HG02642 (cell line): ENCODE data around the gene ADGRL3.

ENCODE experiments used
- ATAC-seq: cut with Tn5 transposase; IDR thresholded peaks from one replicate; pipeline ENCODE4 v1.9.1; 2021; ENCODE audit warnings: mild to moderate bottlenecking; ENCODE audit not compliant: unreplicated experiment, poor library complexity

ADGRL3 gene

DNA sequence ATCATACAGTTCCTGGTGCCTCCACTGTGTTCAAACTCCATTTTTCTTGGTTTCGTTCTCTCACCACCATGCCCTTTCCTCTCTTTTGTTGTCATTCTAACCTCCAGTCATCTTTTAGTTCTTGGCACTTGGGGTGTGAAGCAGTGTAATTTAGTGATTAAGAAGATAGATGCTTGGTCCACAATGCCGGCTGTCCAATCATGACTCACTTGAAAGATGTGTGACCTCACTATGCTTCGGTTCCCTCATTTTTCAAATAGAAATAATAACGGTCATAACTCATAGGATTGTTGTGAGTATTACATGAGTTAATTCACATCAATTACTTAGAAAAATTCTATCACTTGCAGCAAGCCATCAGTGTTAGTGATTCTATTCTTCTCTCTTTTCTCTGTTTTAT, 327.8 kb downstream of the ADGRL3 start:
- no peak for ATAC-seq

DNA sequence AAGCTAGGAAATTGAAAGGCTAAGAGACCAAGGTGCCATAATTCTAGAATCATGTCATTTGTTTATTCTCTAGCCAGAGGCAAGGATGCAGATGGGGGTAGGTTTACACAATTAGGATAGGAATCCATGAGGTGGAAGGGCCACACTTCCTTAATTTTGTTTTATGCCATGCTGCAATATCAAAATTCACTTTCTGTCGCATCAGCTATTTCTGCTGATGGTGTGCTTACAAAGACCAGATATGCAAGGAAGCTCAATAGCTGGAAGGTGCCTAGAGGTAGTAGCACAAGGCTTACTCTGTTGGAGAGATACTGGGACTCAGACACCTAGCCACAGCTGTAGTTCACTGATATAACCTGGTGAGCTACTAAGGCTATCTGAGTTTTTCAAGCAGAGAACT, 328.5 kb downstream of the ADGRL3 start:
- no peak for ATAC-seq

DNA sequence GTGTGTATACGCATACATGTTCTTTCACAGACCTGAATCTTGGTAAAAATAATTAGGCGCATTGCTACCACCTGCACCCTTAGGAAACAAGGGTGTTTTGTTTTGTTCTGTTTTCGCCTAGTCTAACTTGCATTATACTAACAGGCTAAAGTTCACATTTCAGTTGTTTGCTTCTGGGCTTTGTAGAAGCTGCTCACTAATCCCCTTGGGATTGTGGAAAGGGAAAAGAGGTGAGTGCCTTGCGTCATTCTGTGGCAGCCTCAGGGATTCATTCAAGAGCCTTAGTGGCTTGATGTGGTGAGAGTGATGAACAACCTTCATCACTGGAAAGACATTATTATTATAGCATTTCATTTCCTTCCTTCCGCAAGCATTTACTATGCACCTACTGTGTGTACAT, 331.1 kb downstream of the ADGRL3 start:
- no peak for ATAC-seq

DNA sequence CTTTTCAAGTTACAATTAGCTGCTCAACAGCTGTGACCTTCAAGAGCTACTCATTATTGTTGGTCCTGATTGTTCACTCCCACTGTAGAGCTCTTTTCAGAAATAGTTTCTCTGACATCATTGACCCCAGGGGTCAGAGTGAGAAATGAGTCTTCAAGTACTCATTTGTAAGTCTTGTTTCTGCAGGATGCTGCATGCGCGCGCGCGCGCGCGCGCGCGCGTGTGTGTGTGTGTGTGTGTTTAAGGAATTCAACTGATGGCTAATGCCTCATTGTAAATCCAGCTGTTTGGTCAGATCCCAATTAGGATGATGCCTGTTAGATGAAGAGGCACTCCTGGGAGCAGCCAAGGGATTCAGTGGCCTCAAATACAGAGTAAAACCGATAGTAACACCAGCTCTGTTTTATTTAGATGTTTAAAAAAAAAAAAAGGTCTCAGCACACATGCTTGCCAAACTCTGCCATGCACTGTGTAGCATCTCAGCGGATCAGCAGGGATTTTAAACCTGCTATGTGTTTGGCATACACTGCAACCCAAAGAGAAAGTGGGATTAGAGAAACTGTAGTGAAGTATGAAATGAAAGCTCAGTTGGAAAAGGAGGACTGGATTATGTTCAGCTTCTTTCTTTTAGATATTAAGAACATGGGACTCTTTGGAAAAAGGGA, 332.3 kb downstream of the ADGRL3 start:
- no peak for ATAC-seq

DNA sequence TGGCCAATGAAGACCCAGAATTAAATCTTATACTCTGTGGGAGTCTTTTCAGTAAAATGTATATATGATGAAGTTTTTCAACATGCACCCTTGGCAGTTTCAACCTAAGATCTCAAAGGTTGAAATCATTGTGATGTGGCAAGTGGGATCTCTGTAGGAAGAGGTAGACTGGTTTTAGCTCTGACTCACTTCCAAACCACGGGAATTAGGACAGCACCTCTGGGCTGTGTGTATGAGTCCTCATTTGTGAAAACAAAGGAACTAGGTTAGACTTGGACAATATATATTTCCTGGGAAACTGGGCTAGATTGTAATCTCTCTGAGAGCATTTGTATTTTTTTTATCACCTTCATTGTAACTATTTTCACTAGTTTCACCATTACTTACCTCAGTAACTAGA, 333.0 kb downstream of the ADGRL3 start:
- no peak for ATAC-seq

DNA sequence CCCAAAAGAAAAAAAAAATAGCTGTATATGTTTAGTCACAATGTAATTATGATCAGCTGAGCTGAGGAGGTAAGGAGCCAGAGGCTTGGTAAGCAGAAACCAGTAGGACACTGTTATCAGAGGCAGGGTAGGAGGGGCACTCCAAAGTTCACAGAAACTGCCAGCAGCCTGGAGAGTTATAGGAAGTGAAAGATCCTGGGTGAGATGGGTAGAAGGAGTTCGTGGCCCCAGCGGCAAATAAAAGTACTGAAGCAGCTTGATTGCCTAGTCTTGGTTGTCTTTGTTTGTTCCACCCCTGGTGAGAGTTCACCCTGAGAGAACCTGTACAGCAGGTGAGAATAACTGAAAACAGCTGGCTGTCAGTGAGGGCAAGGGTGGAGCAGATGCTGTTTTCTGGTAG, 340.8 kb downstream of the ADGRL3 start:
- ATAC-seq: no peak

DNA sequence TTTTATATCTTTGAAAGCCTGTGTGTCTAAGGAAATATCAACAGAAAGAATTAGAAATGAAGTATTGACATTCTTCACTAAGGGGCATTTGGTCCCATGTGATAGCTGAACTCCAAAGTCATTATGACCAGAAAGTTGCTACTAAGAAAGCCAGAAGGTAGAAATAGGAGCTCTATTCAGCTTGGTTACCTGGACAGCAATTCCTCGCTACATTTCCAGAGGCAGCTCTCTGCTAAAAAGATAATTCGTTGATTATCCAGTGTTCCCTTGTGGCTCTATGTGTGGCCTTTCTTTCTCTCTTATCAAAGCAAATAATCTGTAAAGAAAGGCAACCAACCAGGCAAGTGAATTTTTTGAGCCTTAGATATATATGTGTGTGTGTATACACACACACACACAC, 341.3 kb downstream of the ADGRL3 start:
- no peak for ATAC-seq

DNA sequence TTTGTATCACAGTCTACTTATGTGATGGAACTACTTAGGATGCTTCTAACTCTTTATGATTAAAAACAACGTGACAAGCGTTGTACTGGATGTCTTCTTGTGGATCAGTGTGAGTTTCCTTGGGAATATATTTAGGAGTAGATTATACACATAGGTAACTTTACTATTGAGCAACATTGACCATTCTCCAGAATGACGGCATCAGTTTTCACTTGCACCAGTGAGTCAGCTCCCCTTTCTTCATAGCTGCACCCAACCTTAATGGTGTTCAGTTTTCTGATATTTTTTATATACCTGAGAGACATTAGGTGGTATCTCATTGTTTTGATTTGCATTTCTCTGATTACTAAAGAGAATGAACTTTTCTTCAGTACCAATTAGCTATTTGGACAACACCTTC, 343.9 kb downstream of the ADGRL3 start:
- no peak for ATAC-seq

DNA sequence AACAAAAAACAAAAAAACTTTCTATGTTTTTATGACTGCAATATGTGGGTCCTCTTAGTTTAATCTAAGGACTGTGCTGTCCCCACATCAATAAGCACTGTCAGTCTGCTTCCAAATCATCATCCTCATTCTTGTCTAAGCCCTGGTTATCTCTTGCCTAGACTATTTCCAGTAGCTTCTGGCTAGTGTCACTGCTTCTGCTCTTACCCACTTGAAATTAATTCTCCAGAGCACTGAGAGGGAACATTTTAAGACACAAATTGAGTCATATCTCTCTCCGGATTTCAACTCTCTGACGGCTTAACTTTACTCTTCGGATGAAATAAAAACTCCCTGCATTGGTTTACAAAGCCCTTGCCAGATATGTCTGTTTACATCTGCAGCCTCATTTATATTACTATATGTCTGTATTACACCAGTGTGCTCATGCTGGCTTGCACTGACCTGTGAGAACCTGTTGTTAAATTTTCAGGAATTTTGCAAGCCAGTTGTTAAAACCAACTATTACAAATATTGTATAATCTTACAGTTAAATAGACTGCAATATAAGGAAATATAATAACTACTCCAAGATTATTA, 345.9 kb downstream of the ADGRL3 start:
- ATAC-seq: no peak

DNA sequence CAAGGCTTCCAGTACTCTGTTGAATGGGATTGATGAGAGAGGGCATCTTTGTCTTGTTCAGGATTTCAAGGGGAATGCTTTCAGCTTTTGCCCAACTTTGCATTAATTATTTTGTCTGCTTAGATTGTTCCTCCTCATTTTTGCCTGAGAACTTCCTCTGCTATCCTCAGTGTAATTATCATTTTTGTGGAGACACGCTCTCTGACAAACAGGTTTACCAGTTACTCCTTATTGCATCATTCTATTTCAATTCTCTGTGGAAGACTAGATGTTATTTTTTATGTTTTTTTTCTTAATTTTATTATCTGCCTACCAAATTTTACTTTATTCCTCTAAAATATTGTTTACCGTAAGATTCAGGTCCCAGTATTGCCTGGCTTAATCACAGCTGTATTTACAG, 349.2 kb downstream of the ADGRL3 start:
- no peak for ATAC-seq

DNA sequence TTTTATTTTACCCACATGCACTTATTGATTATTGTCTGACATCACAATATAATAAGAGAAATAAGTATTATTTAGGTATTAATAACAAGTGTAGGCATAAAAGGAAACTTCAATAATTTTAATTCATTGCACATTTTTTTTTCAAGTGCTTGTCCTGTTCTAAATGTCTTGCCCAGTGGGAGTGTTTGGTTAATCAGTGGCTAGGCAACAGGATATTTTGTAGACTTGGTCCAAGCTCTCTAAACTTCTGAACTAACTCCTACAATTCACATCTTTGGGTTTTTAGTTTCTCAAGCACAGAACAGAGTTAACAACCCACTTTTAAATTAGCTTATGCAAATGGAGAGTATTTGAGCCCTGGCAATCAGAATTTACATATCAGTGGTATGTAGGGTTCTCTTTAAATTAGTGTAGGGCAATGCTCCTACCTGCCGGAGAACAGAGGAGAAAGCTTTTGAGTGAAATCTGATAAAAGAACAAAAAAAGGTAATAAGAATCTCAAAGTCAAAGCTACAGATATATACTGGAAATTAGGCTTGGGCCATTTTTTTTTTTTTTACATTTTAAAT, 353.5 kb downstream of the ADGRL3 start:
- ATAC-seq: no peak

DNA sequence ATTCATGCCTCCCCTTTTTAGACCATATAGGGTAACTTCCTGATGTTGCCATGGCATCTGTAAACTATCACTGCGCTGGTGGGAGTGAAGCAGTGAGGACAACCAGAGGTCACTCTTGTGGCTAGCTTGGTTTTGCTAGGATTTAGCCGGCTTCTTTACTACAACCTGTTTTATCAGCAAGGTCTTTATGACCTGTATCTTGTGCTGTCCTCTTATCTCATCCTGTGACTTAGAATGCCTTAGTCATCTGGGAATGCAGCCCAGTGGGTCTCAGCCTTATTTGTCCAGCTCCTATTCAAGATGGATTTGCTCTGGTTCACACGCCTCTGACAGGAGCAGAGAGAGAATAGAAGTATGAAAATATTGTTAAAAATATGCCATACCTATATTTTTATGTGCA, 355.7 kb downstream of the ADGRL3 start:
- ATAC-seq: no peak

DNA sequence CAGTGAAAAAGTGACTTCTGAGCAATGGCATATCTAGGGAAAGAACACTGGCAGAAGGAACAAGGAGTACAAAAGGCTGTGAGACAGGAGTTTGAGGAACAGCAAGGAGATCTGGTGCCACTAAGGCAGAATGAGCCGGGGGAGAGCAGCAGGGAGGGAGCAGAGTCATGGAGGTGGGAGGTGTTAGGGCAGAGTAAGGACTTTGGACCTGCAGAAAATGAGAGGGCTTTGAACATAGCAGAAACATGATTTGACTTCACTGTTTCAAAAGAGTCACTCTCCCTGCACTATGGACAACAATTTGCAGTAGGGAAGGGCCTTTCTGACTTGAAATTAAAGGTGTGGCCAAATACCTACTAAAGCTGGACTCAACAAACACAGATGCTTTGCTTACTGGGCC, 356.2 kb downstream of the ADGRL3 start:
- ATAC-seq: no peak

DNA sequence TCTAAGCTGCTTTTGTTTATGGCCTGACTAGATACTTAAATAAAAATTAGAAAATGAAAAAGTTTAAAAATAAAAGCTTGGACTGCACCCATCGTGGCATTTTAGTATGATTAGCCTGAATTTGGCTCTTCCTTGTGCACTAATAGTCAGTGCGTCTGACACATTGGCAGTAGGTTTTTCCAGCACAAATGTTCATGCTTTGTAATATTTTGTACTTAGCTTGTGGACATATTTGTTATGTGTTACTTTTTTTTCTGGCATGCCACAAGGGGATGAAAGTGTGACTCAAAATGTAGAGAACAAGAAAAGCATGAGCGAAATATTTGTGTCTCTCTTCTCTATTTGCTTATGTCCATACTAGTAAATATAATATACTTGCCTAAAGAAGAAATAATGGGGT, 359.3 kb downstream of the ADGRL3 start:
- no peak for ATAC-seq

DNA sequence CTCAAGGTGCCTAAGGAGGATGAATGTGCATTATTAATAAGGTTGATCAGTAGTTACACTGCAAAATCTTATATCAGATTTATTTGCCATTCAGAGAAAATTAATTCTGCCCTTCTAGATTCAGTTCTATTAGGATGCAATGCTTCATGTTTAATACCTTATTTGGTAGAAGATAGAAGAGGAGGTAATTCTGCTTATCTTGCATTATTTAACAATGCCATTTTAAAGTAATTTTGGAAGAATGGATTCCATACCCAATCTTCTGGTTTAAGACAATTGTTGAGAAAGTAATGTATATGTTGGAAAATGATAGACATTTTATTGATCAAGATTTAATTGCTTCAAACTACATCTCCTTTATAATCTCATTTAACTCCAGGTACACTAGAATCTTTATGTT, 360.9 kb downstream of the ADGRL3 start:
- no peak for ATAC-seq

DNA sequence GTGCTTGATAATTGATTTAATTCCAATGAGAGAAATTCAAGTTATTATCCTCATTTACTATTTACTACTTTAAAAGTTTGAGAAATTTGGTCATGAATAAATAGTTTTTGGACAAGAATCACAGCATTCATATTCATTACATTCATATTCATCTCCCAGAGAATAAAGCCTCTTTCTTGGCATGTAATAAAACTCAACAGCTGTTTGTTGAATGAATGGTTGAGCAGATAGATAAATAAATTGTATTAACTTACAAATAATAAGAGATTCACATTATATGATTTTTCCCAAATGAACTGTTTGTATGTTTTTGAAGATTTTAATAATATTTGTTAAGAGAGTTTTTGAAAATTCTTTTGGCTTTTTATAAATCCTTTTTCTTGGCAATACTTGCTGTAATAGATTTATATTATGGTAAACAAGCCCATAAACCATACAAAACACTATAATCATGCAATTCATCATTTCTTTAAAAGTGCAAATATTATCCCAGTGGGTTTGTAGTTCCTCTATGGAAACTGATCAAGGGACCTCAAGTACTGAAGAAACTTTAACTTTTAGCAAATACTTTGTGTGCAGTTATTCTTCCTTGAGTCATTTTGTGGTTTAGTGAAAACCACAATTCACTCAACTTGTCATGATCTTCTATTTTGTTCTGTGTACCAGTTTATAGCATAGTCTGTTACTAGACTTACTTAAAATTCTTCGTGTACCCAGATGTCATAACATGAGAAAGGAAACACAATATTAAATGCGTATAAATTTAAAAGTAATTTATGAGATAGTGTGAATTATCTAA, 371.8 kb downstream of the ADGRL3 start:
- ATAC-seq: no peak

DNA sequence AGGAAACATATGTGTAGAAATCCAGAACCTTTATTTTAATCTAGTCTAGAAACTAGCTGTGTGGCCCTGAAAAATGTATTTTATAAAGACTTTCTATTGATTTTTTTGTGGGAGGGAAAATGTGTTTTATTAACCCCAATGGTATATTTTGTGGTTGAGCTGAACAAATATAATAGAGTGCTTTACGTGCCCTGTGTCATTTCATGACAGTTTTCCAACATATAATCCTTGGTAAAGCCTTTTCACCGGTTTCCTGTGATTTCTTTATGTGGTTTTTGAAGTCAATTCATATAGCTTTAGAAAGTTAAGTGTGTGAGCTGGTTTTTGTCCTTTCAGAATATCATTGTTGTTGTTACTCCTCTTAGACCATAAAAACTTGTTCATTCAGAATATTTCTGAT, 375.7 kb downstream of the ADGRL3 start:
- no peak for ATAC-seq

DNA sequence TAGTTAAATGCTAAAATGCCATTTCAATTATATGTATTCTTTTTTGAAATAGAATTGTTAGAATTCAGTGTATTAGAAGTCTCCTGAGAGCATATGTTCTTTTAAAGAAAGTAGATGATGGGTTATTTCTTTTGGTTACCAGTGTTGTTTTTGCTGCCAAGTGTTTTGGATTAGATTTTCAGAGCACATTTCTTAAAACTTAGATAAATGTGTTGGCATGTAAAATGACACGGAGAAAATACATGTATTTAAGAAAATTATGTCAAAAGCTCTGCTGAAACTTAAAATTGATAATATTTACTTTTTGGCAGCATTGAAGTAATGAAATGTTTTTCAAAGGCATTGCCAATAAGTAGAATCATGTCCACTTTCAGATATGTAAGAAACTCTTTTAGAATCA, 379.7 kb downstream of the ADGRL3 start:
- no peak for ATAC-seq

DNA sequence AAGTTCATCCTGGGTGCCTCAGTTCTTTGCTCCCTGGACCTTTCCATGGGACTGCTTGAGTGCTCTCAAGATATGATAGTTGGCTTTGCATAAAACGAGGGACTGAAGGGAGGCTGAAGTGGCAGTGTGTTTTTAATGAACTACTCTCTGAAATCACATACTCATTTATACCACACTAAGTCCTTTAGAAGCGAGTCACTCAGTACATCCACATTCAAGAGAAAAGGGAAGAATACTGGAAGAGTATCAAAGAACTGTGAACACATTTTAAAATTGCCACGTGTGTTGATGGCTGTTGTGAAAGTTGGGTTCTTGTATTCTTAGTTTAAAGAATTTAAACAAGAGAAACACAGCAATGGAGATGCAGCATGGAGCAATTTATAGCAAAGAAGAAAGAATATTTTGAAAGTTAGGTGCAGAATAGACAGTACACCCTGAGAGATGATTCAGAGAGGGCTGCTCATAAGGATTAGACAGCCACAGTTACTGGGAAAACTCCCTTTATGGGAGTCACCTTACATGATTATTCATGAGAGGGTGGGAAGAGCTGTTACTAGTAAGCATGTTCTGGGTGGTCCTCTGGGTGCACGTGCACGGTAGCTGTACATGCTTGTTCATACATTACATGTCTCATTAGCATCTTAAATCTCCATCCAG, 380.7 kb downstream of the ADGRL3 start:
- ATAC-seq: no peak

DNA sequence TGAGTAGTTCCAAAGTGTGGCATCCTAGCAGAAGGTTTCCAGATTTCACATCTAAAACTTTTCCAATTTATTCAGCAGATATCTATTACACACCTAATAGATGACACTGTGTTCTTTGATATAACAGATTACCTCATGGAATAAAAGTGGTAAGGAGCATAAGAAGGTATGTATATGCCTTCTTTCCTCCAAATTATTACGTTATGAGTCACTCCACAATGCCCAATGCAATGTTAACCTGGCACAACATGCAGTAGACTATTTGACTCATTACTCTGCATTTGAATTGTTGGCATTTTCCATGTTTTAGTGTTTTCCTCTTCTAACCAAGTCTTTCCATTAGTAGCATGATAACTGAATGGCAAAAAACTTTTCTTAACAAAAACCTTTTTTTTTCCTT, 383.6 kb downstream of the ADGRL3 start:
- ATAC-seq: no peak
